Endometrium (tissue), 2 donors: ENCODE data around the gene PTPRA.
"Not testable (repeated sequence)": the region's sequence is repeated elsewhere in the genome, so short reads cannot be mapped to it uniquely, and the experiment has no call there.

Experiments used
- FAIRE-seq: peaks from 2 replicates; lab custom pipeline; 2012; peaks lifted over from hg19 to GRCh38; lab: Jason Lieb, UNC
- donor health status: control.
- donor health status: control.

The PTPRA gene

DNA sequence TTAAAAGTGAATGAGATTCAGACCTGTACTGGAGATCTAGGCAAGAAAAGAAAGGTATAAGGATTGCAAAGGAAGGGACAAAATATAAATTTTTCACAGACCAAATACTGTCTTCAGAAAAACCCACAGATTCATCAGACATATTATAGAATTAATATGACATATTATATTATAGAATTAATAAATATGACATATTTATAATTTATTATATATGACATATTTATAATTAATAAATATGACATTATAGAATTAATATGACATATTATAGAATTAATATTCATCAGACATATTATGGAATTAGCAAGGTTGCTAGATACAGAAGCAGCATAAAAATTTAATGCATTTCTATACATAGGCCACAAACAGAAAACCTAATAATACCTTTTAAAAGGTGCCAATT lies 125.4 kb downstream of the PTPRA start:
- FAIRE-seq = peak; percentile 55

- peak; percentile 94 for FAIRE-seq
These were observed 127.7 kb downstream of the PTPRA start for GRCh38 chr20:3000852-3001523.

- no peak for FAIRE-seq
These were observed 130.1 kb downstream of the PTPRA start for GRCh38 chr20:3003416-3003815.

DNA sequence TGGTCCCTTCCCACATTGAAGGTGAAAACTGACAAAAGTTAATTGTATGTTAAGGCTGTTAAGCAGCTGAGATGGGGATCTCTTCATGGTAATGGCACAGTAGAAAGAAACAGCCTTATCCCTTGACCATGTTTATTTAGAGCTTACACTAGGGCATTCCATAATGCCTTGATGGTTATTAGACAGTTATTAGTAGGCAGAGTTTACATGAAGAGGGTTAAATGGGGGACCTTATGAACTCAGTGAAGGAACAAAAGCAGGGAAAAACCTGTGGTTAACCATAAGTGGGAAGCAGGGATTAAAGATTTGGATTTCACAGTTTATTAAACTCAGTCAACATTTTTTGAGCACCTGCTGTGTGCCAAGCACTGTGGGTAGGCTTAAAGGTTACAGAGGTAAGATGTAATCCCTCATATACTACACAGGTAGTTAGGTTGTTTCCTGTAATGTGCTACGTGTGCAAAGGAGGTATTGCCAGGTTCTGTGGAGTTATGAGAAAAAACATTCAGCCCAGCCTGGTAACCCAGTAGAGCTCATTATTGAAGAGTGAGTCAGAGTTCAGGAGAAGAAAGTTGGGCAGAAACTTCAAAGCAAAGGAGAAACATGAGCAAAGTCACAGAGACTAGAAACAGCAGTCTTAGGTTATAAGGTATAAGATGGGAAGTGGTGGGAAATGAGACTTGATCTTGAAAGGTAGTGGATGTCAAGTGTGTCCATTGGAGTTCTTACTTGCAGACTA lies 137.9 kb downstream of the PTPRA start:
- FAIRE-seq = no peak

GRCh38 chr20:3011752-3012151 lies 138.5 kb downstream of the PTPRA start:
- no peak for FAIRE-seq

GRCh38 chr20:3013771-3014170 lies 140.5 kb downstream of the PTPRA start:
- FAIRE-seq = no peak

DNA sequence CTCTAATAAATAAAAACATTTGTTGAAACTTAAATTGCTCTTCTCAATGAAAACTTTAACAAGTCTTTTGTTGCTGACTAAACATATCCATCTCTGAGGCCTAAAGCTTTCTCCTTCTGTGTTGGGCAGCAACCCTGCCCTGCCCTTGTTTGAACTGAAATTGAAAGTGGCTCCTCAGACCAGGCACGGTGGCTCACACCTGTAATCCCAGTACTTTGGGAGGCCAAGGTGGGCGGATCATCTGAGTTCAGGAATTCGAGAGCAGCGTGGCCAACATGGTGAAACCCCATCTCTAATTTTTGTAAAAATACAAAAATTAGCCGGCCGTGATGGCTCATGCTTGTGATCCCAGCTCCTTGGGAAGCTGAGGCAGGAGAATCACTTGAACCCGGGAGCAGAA lies 140.9 kb downstream of the PTPRA start:
- FAIRE-seq = no peak

DNA sequence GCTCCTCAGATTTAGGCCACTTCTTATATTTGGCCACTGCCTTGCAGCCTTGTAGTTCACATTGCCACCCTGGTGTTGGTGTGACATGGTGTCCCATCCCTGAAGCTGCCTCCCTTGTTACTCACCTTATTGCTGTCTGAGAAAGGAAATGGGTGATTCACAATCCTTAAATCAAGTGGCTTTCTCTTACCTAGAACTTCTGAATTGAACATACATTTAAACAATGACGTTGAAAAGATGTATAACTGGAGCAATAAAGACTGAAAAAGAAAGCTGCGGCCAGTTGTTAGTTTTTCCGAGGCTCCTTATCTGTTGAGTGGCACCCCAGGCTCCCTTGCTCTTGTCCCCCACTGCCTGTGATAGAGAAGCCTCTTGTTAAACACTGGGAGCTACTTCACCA lies 141.4 kb downstream of the PTPRA start:
- FAIRE-seq = no peak

DNA sequence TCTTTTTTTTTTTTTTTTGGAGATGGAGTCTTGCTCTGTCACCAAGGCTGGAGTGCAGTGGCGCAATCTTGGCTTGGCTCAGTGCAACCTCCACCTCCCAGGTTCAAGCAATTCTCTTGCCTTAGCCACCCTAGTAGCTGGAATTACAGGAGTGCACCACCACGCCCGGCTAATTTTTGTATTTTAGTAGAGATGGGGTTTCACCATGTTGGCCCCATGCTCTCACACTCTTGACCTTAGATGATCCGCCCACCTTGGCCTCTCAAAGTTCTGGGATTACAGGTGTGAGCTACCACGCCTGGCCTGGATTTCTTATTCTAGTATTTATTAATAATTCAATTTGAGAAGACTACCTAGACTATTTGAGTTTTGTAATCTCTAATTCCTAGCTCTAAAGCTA lies 142.0 kb downstream of the PTPRA start:
- not testable (repeated sequence) for FAIRE-seq

DNA sequence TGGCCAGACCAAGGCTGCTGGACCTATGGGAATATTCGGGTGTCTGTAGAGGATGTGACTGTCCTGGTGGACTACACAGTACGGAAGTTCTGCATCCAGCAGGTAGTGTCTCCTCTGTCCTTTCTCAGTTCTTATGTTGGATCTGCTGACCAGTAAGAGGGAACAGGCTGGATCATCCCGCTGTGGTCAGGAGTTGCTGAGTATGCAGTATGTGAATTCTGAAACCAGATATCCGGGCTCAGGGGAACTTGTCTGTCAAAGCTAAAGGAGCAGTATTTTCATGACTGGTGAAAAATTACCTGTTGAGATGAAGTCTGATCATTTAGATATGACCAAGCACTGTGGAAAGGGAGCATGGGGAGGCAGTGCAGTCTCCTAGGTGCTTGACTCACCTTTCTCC lies 148.0 kb downstream of the PTPRA start:
- no peak for FAIRE-seq

GRCh38 chr20:3021777-3022176 lies 148.5 kb downstream of the PTPRA start:
- no peak for FAIRE-seq

GRCh38 chr20:3022559-3023490 lies 149.5 kb downstream of the PTPRA start:
- not testable (repeated sequence) for FAIRE-seq

GRCh38 chr20:3027987-3028386 lies 154.7 kb downstream of the PTPRA start:
- no peak for FAIRE-seq

DNA sequence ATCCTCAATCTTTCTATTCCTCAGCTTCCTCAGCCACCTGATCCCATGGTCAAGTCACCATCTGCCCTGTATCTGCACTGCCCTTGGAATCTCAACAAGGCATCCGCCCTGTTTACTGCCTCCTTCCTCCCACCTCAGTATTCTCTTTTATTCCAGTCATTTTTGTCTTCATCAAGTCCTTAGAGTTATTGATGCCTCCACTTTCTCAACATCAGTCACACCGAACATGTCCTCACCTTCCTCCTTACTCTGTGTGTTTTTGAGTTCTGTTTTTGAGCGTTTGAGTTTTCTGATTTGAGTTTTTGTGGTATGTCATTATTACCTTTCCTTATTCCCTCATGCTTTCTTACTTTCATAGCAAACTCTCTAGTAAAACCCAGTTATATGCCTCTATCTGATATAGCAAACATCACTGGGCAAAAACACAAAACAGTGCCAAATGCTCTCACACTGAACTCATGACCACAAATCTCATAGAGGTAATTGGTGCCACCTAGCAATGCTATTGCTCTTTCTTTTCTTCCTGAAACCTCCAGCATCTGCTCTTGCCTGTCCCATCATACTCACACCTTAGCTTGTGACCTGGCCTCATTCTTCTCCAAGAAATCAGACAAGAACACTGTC lies 158.4 kb downstream of the PTPRA start:
- no peak for FAIRE-seq

DNA sequence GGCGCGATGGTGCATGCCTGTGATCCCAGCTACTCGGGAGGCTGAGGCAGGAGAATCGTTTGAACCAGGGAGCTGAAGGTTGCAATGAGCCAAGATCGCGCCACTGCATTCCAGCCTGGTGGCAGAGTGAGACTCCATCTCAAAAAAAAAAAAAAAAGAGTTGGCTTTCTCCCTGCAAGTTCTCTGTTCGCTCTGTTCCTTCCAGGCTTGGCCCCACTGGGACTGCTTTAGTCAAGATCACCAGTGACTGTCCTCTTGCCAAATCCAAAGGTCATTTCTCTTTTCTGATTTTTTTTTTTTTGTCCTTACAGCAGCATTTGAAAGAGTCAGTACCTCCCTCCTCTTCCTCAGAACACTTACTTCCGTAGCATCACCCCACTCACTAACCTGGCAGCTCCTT lies 159.3 kb downstream of the PTPRA start:
- FAIRE-seq = no peak

- no peak for FAIRE-seq
These were observed 164.4 kb downstream of the PTPRA start for GRCh38 chr20:3037654-3038053.

DNA sequence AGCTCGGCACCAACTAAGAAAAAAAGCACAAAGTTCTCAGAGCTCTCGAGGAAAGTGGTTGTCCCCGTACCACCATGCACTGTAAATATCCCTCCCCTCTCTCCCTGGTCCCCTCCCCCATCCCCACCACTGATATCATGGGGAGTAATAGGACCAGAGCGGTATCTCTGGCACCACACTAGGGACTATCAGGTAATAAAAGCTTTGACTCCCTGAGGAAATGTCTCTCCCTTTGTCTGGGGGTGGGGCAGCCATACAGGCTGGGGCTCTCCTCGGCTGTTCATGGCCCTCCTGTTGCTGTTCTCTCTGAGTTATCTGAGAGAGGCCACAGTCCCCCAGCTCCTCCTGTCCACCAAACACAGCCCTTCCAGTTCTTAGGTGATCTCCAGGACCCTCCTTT lies 165.2 kb downstream of the PTPRA start:
- FAIRE-seq = no peak

- FAIRE-seq = no peak
These were observed 166.1 kb downstream of the PTPRA start for GRCh38 chr20:3039426-3039825.

DNA sequence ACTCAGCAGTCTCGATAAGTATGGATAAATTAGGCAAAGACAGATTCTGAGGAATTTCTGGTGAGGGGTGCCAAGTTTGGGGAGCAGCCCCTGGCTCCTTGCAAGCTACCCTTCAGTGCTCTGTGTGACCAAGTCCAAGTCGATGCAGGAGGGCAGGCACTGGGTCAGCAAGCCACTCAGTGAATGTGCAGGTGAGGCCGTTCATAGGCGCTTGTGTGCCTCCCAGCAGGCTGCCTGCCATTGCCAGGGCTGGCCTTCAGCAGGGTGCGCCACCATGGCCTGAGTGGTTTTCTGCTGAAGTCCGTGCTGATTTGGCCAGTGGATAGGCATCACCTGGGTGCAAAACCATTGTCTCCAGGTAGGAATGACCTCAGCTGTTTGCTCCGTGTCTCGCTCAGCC lies 166.8 kb downstream of the PTPRA start:
- no peak for FAIRE-seq

- FAIRE-seq = no peak
These were observed 168.7 kb downstream of the PTPRA start for GRCh38 chr20:3041854-3042409.

DNA sequence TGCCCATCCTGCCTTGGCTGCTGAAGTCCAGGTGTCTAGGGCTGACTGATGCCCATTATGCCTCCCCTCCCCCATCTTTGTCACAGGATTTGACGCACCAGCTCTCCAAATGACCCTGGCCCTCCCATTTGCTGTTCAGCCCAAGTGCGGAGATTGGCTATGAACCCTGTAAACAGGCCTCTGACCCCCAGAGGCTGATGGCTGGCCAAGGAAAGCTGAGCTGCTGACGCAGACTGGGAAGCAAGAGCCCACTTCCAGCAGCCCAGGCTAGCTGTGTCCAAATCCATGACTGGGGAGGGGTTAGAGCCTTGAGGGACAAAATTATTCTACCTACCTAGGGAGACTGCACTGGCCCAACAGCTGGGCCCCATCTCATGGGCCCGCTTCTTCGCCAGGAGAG lies 169.3 kb downstream of the PTPRA start:
- no peak for FAIRE-seq

GRCh38 chr20:3043322-3043721 lies 170.0 kb downstream of the PTPRA start, which contains the start of gene GNRH2:
Gene GNRH2 (plus strand): TSS chr20:3043622. CDS start chr20:3044415, 793 bp downstream.
- no peak for FAIRE-seq
